Measurements from ENCODE around the gene IPO11. TPM values are rescaled to one million over a fixed set of nuclear protein-coding genes. Genes with fewer than 3 reads are reported as not detected.

IPO11 gene
- total and polyA plus RNA-seq, 8 donors = 3.7 to 19.5 (median 10.3) TPM

GRCh38 chr5:62550103-62550502 is 137.5 kb downstream of the IPO11 start:
- no peak overlapping the region for H3K27ac ChIP-seq
- ATAC-seq = no peak
- no peak for FAIRE-seq
- H3K4me3 ChIP-seq = no peak overlapping the region
- no peaks in the 10 kb centered on the region for H3K9me3 ChIP-seq
- no peaks in the 10 kb centered on the region for H3K27me3 ChIP-seq
- 91 to 93% methylated on average over 2 of the region's 2 CpGs for WGBS, 2 donors
- H3K36me3 ChIP-seq = peaks cover 0 to 5% (median 0%) of the 10 kb centered on the region in 3 donors
- no peaks in the 10 kb centered on the region for H3K4me1 ChIP-seq
- intact Hi-C loops (cut with DNase I) = no loop called here
- TF ChIP-seq CTCF (IDR thresholded peaks at IDR 0.05) = no peak
- DNase-seq = no peak

- Histone ChIP-seq H3K9me3 (no peaks in the 10 kb centered on the region), H3K4me3 (no peak overlapping the region), H3K36me3 (peaks cover 0 to 5% (median 0%) of the 10 kb centered on the region in 3 donors), H3K27ac (no peak overlapping the region), H3K4me1 (no peaks in the 10 kb centered on the region), H3K27me3 (no peaks in the 10 kb centered on the region)
- TF ChIP-seq CTCF (IDR thresholded peaks at IDR 0.05) = no peak
- no peak for ATAC-seq
- intact Hi-C loops (cut with DNase I) = no loop called here
- no peak for FAIRE-seq
- DNase-seq = no peak
These were observed 143.4 kb downstream of the IPO11 start for GRCh38 chr5:62555930-62556329.

GRCh38 chr5:62558941-62559340 is 146.4 kb downstream of the IPO11 start:
- FAIRE-seq = no peak
- no peak overlapping the region for H3K4me3 ChIP-seq
- H3K27ac ChIP-seq = no peak overlapping the region
- WGBS, 2 donors = 93 to 94% methylated on average over 3 of the region's 3 CpGs
- intact Hi-C loops (cut with DNase I) = no loop called here
- peaks cover 0 to 3% (median 0%) of the 10 kb centered on the region in 3 donors for H3K36me3 ChIP-seq
- no peak for TF ChIP-seq CTCF (IDR thresholded peaks at IDR 0.05)
- no peak for DNase-seq
- no peaks in the 10 kb centered on the region for H3K4me1 ChIP-seq
- no peaks in the 10 kb centered on the region for H3K9me3 ChIP-seq
- ATAC-seq = no peak
- no peaks in the 10 kb centered on the region for H3K27me3 ChIP-seq

- 96 to 97% methylated on average over 1 of the region's 1 CpG for WGBS, 2 donors
- no peak for FAIRE-seq
- H3K27me3 ChIP-seq = no peaks in the 10 kb centered on the region
- H3K36me3 ChIP-seq = no peaks in the 10 kb centered on the region
- intact Hi-C loops (cut with DNase I) = no loop called here
- no peaks in the 10 kb centered on the region for H3K9me3 ChIP-seq
- H3K4me3 ChIP-seq = no peak overlapping the region
- no peak for ATAC-seq
- H3K4me1 ChIP-seq = no peaks in the 10 kb centered on the region
- H3K27ac ChIP-seq = no peak overlapping the region
- no peak for TF ChIP-seq CTCF (IDR thresholded peaks at IDR 0.05)
- no peak for DNase-seq
These were observed 148.2 kb downstream of the IPO11 start for GRCh38 chr5:62560786-62561185.

GRCh38 chr5:62561896-62562295 is 149.3 kb downstream of the IPO11 start:
- Histone ChIP-seq H3K36me3 (peaks cover 0 to 8% (median 0%) of the 10 kb centered on the region in 3 donors), H3K27me3 (no peaks in the 10 kb centered on the region), H3K9me3 (no peaks in the 10 kb centered on the region), H3K4me3 (no peak overlapping the region), H3K4me1 (no peaks in the 10 kb centered on the region), H3K27ac (no peak overlapping the region)
- ATAC-seq = no peak
- no peak for FAIRE-seq
- no peak for TF ChIP-seq CTCF (IDR thresholded peaks at IDR 0.05)
- no peak for DNase-seq
- WGBS, 2 donors = 86 to 92% methylated on average over 1 of the region's 1 CpG
- intact Hi-C loops (cut with DNase I) = no loop called here

Data from pancreas (tissue), 10 donors.